SK-N-DZ (cell line): Measurements from ENCODE around the gene SLC38A1.

ENCODE experiments used
- DNase-seq: peaks from one replicate; pipeline ENCODE4 v3.0.0-alpha.2; 2015; ENCODE audit warnings: low spot score

SLC38A1 gene

GRCh38 chr12:46135750-46136149 lies 133.1 kb downstream of the SLC38A1 start:
- DNase-seq: no peak

DNA sequence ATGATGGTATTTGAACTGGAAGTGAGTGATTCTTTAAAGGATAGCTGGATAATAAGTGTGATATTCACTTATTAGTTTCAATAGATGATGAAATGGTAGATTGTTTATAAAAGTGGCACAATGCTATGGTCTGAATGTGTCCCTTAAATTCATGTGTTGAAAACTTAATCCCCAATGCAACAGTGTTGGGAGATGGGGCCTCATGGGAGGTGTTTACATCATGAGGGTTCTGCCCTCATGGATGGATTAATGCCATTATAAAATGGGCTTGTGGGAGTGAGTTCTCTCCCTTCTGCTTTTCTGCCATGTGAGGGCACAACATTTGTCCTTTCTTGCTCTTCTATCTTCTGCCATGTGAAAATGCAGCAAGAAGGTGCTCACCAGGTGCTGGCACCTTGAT lies 134.0 kb downstream of the SLC38A1 start:
- DNase-seq: no peak

DNA sequence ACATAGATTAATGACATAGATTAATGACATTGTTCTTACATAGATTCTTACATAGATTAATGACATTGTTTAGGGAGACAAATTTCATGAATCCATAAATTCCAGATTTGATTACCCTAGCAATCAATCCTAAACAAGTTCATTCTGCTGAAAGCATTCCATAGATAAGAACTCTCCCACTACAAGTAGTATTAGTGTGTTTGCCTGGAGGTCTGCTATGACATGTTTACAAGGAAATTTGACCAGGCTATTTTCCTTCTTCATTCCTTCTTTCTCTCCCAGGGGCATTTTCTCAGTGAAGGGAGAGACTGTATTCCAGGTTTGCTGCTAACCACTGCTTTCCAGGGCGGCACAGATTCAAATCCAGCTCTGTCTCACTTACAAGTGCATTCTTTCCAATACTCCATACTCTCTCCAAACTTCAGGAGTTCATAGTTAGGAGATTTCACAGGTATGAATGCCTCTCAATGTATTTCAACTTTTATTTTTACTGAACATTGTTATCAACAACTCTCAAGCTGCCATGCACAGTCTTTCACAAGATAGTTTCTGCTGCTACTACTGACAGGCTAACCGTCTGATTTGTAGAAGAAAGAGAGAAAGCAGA lies 134.5 kb downstream of the SLC38A1 start:
- DNase-seq: no peak

GRCh38 chr12:46133751-46134150 lies 135.1 kb downstream of the SLC38A1 start:
- DNase-seq: no peak
